HL-60 (cell line): ENCODE data around the gene RNU4-1.

Source experiments
- GABPA ChIP-seq: IDR thresholded peaks from 2 replicates; pipeline ENCODE4 v1.6.1; 2012; ENCODE audit warnings: low read depth
- POLR2AphosphoS5 ChIP-seq: IDR thresholded peaks from 2 replicates; pipeline ENCODE4 v1.6.1; 2012; ENCODE audit warnings: low read depth
- REST ChIP-seq: IDR thresholded peaks from 2 replicates; pipeline ENCODE4 v1.6.1; 2012; ENCODE audit warnings: low read depth; ENCODE audit not compliant: insufficient replicate concordance
- SPI1 ChIP-seq: IDR thresholded peaks from 2 replicates; pipeline ENCODE4 v1.6.1; 2012; ENCODE audit warnings: low read depth, mild to moderate bottlenecking, borderline replicate concordance
- TF ChIP-seq, protein P1 (sequence below): IDR thresholded peaks from one replicate; pipeline ENCODE4 v1.5.1; 2011; ENCODE audit warnings: low read length, control low read depth, inconsistent platforms; ENCODE audit not compliant: insufficient read depth

- TF ChIP-seq, protein P1, sequence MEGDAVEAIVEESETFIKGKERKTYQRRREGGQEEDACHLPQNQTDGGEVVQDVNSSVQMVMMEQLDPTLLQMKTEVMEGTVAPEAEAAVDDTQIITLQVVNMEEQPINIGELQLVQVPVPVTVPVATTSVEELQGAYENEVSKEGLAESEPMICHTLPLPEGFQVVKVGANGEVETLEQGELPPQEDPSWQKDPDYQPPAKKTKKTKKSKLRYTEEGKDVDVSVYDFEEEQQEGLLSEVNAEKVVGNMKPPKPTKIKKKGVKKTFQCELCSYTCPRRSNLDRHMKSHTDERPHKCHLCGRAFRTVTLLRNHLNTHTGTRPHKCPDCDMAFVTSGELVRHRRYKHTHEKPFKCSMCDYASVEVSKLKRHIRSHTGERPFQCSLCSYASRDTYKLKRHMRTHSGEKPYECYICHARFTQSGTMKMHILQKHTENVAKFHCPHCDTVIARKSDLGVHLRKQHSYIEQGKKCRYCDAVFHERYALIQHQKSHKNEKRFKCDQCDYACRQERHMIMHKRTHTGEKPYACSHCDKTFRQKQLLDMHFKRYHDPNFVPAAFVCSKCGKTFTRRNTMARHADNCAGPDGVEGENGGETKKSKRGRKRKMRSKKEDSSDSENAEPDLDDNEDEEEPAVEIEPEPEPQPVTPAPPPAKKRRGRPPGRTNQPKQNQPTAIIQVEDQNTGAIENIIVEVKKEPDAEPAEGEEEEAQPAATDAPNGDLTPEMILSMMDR, result no peak
- TF ChIP-seq GABPA (no peak), REST (no peak), SPI1 (no peak), POLR2AphosphoS5 (no peak)
Observed at GRCh38 chr12:120264086-120264903, 28.7 kb downstream of the RNU4-1 start.
